ENCODE results near the gene POLR2E. TPM values are rescaled to one million over a fixed set of nuclear protein-coding genes. Genes with fewer than 3 reads are reported as not detected.

The POLR2E gene
- total and polyA plus RNA-seq, 2 donors (not counting 1 experiment from before 2014, with no cell fraction given): 103 to 121 TPM

- ChIA-PET CTCF (interaction anchor here (0.8 to 1.9 kb wide), 6 partner anchors 18 to 113 kb away, joined by 3 to 15 read pairs (median 5); no protein-coding TSS in a partner anchor), POLR2A (interaction anchor here (0.6 to 1.9 kb wide), 5 partner anchors 43 to 1444 kb away, joined by 3 to 6 read pairs (median 4); partner anchors contain the start of genes CNN2 and SBNO2)
- H3K27ac Mint-ChIP-seq: peak overlapping the region; percentile 93
- H3K27me3 Mint-ChIP-seq: no peaks in the 10 kb centered on the region
- TF ChIP-seq CTCF (IDR thresholded peaks at IDR 0.05): no peak
- TF ChIP-seq EZH2 (IDR thresholded peaks at IDR 0.05; ENCODE audit: borderline replicate concordance, insufficient read depth, low read depth, low read length, poor library complexity, severe bottlenecking): no peak
- peaks cover 35 to 50% of the 10 kb centered on the region in 2 donors for H3K4me1 ChIP-seq (ENCODE audit: control insufficient read depth in 2 of 2, insufficient read depth in 2 of 2, low read length in 2 of 2)
- peak overlapping the region; percentile 90 for H3K4me3 Mint-ChIP-seq
- peak; percentile 53 for DNase-seq
- peaks cover 0 to 19% of the 10 kb centered on the region in 2 experiments for H3K36me3 ChIP-seq (replicated peaks in 1 of 2; ENCODE audit: control extremely low read depth in 1 of 2, control insufficient read depth in 1 of 2, extremely low read depth in 1 of 2, insufficient read depth in 2 of 2, low read length in 1 of 2)
- peak overlapping the region; percentile 95 for H3K4me2 ChIP-seq (replicated peaks; ENCODE audit: low read depth, low read length, poor library complexity, severe bottlenecking)
- H3K4me1 Mint-ChIP-seq: peaks cover 34% of the 10 kb centered on the region
- H3K4me3 ChIP-seq (ENCODE audit: control extremely low read depth in 1 of 5, extremely low read depth in 1 of 5, insufficient read depth in 1 of 5, low read depth in 2 of 5, low read length in 4 of 5): peak overlapping the region; percentile 18 to 92 (median 78)
- no peaks in the 10 kb centered on the region for H3K9me3 Mint-ChIP-seq (ENCODE audit: insufficient read depth)
- peak overlapping the region; percentile 78 to 89 for H3K27ac ChIP-seq (ENCODE audit: low read length in 2 of 2)
- H3K27me3 ChIP-seq (replicated peaks in 1 of 4; ENCODE audit: control extremely low read depth in 1 of 4, control insufficient read depth in 3 of 4, insufficient read depth in 4 of 4, low read length in 3 of 4): no peaks in the 10 kb centered on the region
- H4K20me1 ChIP-seq (ENCODE audit: control insufficient read depth, insufficient read depth, low read length, poor library complexity, severe bottlenecking): peaks cover 67% of the 10 kb centered on the region
- intact Hi-C loops (cut with micrococcal nuclease): loop anchor here (5.0 kb wide), 1 partner anchor 61 kb away; no protein-coding TSS in a partner anchor
- H2AFZ ChIP-seq (ENCODE audit: insufficient read depth, low read depth, low read length, poor library complexity, severe bottlenecking): peak overlapping the region; percentile 79
- H3K9ac ChIP-seq (ENCODE audit: low read length): peak overlapping the region; percentile 87
- no peak for ATAC-seq (ENCODE audit: low read depth)
- WGBS (ENCODE audit: insufficient coverage): 41% methylated on average over 19 of the region's 22 CpGs
- H3K79me2 ChIP-seq (ENCODE audit: control insufficient read depth, insufficient read depth, low read length): peaks cover 85% of the 10 kb centered on the region
- peaks cover 0 to 5% (median 0%) of the 10 kb centered on the region in 3 donors for H3K9me3 ChIP-seq (ENCODE audit: control extremely low read depth in 1 of 3, control insufficient read depth in 2 of 3, insufficient read depth in 1 of 3, low read length in 2 of 3)
Measured at GRCh38 chr19:1130771-1131717, 35.9 kb upstream of the POLR2E start.

Data from B cell (primary cell).